HFF-Myc (cell line): ENCODE results near the gene SNTG2.

Experiments
- DNase-seq: peaks from one replicate; pipeline ENCODE4 v3.0.0-alpha.2; 2011; ENCODE audit warnings: low read depth; ENCODE audit errors: extremely low read depth
- H3K4me3 ChIP-seq: replicated peaks from 2 replicates; pipeline ENCODE4 v1.5.1; 2011; ENCODE audit warnings: low read depth, mild to moderate bottlenecking, control low read depth, low read length
- CTCF ChIP-seq: IDR thresholded peaks from 2 replicates; pipeline ENCODE4 v1.5.1; 2012; ENCODE audit warnings: mild to moderate bottlenecking, low read depth, low read length, control low read depth; ENCODE audit errors: missing control alignments

Gene SNTG2

DNA sequence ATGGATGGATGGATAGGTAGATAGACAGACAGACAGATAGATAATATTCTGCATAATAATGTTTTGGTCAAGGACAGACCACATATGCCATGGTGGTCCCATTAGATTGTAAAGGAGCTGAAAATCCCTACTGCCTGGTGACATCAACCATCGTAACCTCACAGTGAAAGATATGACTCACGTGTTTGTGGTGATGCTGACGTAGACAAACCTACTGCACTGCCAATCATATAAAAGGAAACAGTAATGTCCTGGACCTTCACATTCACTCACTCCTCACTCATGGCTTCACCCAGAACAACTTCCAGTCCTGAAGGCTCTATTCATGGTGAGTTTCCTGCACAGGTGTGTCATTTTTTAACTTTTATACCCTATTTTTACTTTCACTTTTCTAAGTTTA is 259.7 kb downstream of the SNTG2 start:
- H3K4me3 ChIP-seq = no peak overlapping the region
- TF ChIP-seq CTCF = no peak

DNA sequence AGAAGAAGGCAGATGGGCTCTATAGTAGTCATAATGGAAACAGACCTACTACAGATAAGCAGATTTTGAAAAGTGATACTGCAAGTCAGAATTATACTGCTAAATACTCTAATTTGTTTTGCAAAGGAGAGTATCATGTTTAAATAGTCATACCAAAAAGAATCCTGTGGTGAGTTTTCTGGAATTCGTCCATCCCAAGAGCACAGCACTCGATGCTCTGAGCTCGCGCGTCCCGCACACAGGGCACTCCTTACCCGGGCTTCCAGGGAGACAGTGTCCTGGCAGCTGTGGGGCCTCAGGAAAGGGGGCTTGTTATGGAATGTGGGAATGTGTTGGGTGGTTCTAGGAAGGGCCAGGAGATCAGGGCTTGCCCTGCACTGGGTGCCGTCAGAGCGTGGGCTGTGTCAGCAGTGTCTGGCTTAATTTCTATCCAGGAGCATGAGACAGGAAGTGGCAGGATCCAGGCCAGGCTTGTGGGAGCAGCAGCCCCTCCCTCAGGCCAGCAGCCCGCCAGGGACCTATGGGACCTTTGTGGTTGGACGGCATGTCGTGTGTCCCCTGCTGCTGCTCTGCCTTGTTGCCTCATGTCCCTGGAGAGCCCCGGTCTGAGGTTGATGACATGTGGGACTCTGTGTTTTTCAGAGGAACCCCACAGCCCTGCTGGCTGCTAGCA is 269.4 kb downstream of the SNTG2 start:
- DNase-seq = no peak
- TF ChIP-seq CTCF = no peak

More for the DNA sequence above, 259.7 kb downstream of the SNTG2 start:
- no peak for DNase-seq

GRCh38 chr2:1222056-1222455 is 271.4 kb downstream of the SNTG2 start:
- no peak for TF ChIP-seq CTCF
- no peak overlapping the region for H3K4me3 ChIP-seq
- no peak for DNase-seq

More for the DNA sequence above, 269.4 kb downstream of the SNTG2 start:
- no peak overlapping the region for H3K4me3 ChIP-seq

- TF ChIP-seq CTCF = no peak
- no peak overlapping the region for H3K4me3 ChIP-seq
- no peak for DNase-seq
These were observed 273.1 kb downstream of the SNTG2 start for GRCh38 chr2:1223791-1224190.

DNA sequence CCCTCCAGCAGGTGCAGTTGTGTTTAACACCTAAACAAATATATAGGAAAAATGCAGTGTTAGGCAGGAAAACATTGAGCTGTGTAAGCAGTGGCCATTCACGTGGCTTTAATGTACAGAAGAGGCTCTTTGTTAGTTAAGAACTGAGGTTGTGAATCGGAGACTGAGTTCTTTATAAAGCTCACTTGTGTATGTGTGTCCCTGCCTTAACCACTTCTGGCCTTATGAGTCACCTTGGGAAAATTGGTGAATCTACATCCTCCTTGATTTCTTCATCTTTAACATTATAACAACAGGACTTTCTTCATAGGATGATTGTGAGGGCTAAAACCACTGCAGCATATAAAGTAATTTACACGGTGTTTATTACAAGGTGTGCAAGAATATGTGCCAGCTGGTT is 274.3 kb downstream of the SNTG2 start:
- no peak for TF ChIP-seq CTCF
- DNase-seq = no peak

GRCh38 chr2:1226766-1227165 is 276.1 kb downstream of the SNTG2 start:
- DNase-seq = no peak
- H3K4me3 ChIP-seq = no peak overlapping the region
- TF ChIP-seq CTCF = no peak

More for the DNA sequence above, 274.3 kb downstream of the SNTG2 start:
- H3K4me3 ChIP-seq = no peak overlapping the region
